NCI-H82 treated with DMSO at 0.1 percent for 48 hours (cell line): Measurements from ENCODE around the gene TTI1.

Experiments
- DNase-seq: peaks from one replicate; lab custom pipeline; 2025; ENCODE audit not compliant: unreplicated experiment; lab: John Stamatoyannopoulos, UW

The TTI1 gene

GRCh38 chr20:37989601-37990295 lies 43.5 kb downstream of the TTI1 start:
- no peak for DNase-seq

- no peak for DNase-seq
These were observed 44.8 kb downstream of the TTI1 start for GRCh38 chr20:37988306-37988954.

DNA sequence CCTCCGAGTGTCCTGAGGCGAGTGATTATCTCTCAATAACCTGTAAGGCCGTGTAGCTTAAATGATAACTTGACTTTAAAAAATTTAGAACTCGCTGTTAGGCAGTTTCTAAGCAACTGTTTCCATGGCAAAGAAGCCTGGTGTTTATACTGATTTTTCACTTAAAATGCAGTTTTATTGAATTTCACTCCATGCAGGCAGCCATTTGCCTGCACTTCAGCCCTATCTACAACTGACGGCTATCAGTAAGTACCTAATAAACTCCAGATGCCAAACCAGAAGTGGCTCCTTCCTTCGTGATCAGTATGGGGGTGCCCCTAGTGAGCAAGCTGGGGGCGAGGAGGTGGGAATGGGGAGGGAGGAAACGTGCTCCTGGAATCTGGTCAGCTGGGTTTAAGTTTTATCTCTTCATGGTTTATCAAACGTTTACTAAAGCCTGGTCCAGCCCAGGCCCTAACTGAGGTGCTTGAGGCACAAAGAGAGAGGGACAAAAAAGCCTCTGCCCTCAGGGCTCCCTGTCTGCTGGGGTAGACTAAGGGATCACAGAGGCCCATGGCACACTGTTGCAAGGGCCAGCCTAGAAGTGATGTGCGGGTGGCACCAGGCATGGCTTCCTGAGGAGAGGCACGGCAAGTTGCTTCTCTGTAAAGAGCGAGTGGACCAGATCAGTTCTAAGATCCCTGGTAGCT lies 45.5 kb downstream of the TTI1 start:
- DNase-seq: no peak

DNA sequence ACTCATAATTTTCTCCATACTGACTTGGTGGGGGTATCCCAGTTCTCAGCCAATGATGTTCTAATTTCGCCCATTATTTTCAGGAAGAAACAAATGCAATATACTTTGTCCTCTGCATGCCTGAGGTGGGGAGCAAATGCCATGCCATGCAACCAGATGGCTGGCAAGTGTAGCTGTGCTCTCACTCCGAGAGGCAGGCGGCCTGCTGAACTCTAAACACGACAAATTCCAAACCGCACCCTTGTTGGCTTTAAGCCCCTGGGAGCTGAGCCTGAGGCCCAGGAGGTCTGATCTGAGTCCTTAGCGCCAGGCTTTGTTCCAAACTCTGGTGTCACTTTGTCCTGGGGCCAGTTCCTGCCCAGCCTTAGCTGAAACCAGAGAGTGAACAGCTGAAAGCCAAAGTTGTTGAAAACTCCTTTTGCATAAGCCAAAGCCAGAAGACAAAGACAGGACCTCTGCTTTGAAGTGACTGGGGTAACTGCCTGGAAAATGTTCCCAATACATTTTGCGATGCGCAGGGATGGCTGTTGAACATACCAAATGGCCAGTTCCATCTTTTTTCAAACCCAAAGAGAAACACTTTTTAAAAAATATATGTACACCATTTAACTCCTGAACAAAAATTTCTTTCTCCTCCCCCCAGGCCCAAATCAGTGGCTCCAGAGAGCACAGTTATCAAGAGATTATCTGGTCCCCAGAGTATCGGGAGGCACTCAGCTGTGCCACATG lies 46.2 kb downstream of the TTI1 start:
- peak; percentile 82 for DNase-seq

DNA sequence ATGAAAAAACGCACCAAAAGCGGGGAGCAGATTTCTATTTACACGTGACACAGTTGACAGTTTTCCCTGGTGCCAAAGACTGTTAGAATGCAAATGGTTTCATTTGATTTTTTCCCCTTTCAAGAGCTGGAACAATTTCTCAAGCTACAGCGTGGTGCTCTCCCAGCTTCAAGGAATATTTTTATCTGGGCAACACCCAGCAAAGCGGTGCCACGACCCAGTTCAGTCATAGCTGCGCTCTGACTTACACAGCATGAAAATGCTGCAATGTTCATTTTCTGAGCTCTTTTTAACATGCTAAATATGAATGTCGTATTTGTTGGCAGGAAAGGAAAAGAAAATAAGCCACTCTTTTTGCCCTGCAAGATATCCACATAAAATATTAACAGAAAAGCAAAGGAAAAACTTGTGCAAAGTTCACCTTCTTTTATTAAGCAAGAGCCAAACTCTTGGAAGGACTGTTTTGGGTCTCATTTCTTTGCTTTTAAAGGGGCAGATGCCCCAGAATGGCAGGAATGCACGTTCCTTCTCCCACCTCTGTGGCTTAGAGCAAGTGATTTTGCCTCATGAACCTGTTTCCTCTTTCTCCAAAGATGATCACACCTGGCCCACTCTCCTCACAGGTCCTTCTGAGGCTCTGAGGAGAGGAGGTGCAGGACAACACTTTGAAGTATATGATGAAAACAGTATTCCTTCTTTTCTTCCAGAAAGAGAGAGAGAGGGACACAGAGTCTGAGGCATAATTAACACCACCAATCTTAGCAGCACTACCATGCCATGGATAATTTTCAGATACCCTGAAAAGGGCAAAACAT lies 47.0 kb downstream of the TTI1 start:
- no peak for DNase-seq

DNA sequence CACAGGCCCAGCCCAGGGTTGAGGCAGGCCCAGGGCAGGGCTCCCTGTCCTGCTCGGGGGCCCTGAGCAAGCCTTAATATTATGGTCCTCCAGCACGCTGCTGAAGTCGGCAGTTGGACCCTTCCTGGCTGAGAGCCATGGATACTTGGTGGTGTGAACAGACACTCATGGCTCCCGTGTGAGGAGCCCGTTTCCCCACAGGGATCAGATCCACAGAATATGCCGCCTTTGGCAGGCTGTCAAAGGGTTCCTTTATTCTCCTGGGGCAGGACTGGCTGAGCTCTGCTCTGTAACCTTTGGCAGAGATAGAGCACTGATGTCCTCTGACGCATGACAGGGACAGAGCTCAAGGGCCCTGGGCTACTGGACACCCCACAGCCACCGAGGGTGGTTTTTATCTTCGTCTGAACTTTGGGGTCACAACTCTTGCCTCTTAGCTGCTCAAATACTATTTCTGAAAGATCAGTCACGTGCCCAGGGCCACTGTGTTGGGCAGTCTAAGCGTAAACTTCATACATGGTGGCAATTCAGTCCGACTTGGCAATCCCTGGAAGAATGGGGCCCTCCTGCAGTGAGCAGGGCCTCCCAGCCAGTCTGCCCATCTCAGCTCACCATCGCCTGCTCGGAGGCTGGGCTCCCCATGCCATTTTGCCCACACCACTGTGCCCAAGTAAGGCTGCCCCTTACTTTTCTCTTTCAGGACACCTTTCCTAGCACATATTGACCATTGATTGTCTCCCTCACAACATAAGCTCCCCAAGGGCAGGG lies 49.1 kb downstream of the TTI1 start:
- DNase-seq: no peak

GRCh38 chr20:37983286-37983685 lies 50.0 kb downstream of the TTI1 start:
- DNase-seq: no peak

GRCh38 chr20:37981568-37981967 lies 51.7 kb downstream of the TTI1 start:
- no peak for DNase-seq

DNA sequence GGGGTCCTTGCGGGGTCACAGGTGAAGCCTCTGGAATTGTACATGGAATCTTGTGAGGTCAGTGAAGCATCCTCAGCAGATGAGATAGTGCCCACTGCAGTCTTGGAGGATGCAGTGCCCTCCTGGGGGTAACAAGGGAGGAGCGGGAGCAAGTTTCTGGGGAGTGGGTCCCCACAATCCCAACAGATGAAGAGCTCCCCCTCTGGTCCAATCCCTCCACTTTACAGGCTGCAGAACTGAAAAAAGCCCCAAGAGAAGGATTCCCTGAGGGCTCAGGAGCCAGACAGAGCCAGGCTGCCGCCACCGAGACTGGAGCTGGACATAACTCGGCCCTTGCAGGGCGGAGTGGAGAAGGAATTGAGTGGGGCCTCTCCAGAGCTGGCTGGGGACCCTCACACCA lies 52.4 kb downstream of the TTI1 start:
- no peak for DNase-seq

DNA sequence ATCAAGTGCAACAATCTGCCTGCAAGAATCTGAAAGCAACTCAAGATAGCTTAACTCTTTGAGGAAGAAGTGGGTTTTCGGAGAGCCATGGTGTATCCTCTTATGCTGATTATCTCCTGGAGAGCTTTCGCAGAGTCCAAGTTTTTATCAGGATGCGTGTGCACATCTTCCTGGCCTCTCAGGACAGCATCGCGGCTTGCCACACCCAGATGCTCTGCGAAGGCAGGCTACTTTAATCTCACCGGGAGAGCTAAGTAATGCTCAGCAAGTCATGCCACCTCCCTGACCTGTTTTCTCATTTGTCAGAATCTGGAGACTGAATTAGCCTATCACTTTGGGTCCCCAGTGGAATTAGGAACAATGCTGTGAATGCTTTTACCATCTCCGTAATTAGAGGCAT lies 52.9 kb downstream of the TTI1 start:
- DNase-seq: no peak

DNA sequence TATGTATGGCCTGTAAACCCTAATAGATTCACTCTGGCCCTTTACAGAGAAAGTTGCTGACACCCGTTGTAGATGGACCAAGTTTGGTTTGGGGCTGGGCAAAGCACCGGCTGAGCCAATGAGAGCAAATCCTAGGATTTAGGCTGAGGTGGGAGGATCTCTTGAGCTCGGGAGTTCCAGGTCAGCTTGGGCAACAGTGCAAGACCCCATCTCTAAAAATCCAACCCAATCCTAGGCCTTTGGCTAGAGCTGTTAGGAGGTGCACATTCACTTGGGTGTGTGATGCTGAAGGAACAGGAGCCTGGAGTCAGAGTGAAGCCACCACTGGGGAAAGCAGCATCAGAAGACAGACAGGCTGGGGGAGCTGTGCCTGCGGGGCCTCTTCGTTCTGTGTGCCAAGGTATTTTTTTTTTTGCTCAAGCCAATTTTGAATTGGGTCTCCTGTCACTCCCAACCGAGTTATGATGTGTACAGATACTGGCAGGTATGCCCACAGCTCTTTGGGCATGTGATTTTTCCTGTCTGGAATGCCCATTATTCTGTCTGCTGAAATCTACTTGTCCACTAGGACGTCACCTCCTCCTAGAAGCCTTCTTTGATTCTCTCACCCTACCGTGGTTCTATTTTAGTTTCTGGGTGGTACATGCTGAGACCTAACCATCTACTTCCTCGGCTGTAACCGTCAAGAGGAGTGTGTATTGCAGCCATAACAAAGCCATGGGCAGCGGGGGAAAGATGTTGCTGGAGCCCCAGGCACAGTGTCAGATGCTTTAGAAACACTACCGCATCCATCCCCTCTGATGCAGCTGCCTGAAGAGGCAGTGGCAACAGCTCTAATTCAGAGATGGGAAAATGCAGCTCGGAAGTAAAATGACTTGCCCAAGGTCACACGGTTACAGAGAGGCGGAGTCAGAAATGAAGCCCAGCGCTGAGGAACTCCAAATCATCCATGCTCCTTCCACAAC lies 54.0 kb downstream of the TTI1 start:
- DNase-seq: no peak

DNA sequence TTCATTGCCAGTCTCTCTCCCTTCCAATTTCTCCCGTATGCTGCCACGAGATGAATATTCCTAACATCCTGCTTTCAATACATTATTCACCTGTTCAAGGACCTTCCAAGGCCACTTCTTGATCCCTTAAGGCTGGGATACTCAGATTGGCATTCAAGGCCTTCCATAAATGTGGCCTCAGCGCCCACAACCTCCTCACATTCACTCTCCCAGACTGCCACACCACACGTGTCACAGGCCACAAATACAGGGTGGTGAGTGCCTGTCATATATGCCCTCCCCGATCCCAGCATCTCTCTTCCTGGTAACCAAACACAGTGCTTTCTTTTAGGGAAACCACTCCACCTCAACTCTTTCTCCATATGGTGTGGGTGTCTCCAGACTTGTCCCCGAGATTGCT lies 55.5 kb downstream of the TTI1 start:
- no peak for DNase-seq

DNA sequence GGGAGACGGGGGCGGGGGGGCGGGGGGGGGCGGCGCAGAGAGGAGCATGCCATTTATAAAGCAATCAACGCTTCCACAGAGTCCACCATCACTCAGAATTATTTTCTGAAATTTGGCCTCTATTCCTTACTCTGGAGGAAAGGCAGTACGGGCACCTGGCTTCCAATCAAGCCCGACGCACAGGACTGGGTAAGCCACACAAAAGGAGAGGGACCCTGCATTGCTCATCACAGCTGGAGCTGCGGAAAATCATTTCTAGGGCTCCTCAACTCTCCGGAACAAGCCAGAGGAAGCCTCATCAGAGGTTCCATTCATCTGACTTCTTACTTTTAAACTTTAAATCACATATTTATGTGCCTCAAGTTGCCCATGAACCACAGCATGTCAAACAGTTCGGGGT lies 55.9 kb downstream of the TTI1 start:
- no peak for DNase-seq

- DNase-seq: no peak
These were observed 56.4 kb downstream of the TTI1 start for GRCh38 chr20:37976887-37977286.

- DNase-seq: no peak
These were observed 60.0 kb downstream of the TTI1 start for GRCh38 chr20:37973059-37973910.

- DNase-seq: no peak
These were observed 60.8 kb downstream of the TTI1 start for GRCh38 chr20:37972256-37973058.

- no peak for DNase-seq
These were observed 61.6 kb downstream of the TTI1 start for GRCh38 chr20:37971561-37972127.
